Neural cell (in vitro differentiated cells): ENCODE results near the gene KLHDC8A. TPM values are rescaled to one million over a fixed set of nuclear protein-coding genes. Genes with fewer than 3 reads are reported as not detected.

Experiments
- H2AFZ ChIP-seq: fragments of 200-600, 300-800 bp; sonication (generic), shearing (Covaris generic); 2 replicates; pipeline ENCODE4 v1.6.0; 2014; ENCODE audit warnings: low read depth, mild to moderate bottlenecking, antibody characterized with exemption, low read length, moderate library complexity
- H3F3A ChIP-seq: fragments of 200-600 bp; shearing (Covaris generic); 2 replicates; pipeline ENCODE4 v1.6.1; 2016; ENCODE audit warnings: mild to moderate bottlenecking, moderate library complexity, mixed read lengths, antibody characterized with exemption, low read length; ENCODE audit not compliant: insufficient read depth, poor library complexity, severe bottlenecking
- H3K27ac ChIP-seq: fragments of 200-600, 300-800 bp; sonication (generic), shearing (Covaris generic); 2 replicates; pipeline ENCODE4 v1.5.1; 2014; ENCODE audit warnings: mild to moderate bottlenecking, low read length, moderate library complexity
- H3K27me3 ChIP-seq: fragments of 300-800, 200-600 bp; sonication (generic), shearing (Covaris generic); 2 replicates; pipeline ENCODE4 v1.6.0; 2014; ENCODE audit warnings: mild to moderate bottlenecking, low read depth, low read length, moderate library complexity; ENCODE audit not compliant: insufficient read depth
- H3K36me3 ChIP-seq: fragments of 300-800, 200-600 bp; sonication (generic), shearing (Covaris generic); 2 replicates; pipeline ENCODE4 v1.5.1; 2014; ENCODE audit warnings: mild to moderate bottlenecking, antibody characterized with exemption, low read length, moderate library complexity; ENCODE audit not compliant: insufficient read depth
- H3K4me2 ChIP-seq: fragments of 300-800, 200-600 bp; sonication (generic), shearing (Covaris generic); 2 replicates; pipeline ENCODE4 v1.6.0; 2014; ENCODE audit warnings: mild to moderate bottlenecking, low read length
- H3K4me3 ChIP-seq: fragments of 300-800, 200-600 bp; sonication (generic), shearing (Covaris generic); 2 replicates; pipeline ENCODE4 v1.5.1; 2014; ENCODE audit warnings: mild to moderate bottlenecking, low read length, moderate library complexity
- H3K79me2 ChIP-seq: fragments of 200-600 bp; shearing (Covaris generic); replicated peaks from 2 replicates; pipeline ENCODE4 v1.6.0; 2014; ENCODE audit warnings: mild to moderate bottlenecking, low read length, moderate library complexity; ENCODE audit not compliant: insufficient read depth
- H3K9ac ChIP-seq: fragments of 300-800, 200-600 bp; sonication (generic), shearing (Covaris generic); 2 replicates; pipeline ENCODE4 v1.6.1; 2016; ENCODE audit warnings: mild to moderate bottlenecking, low read length, mixed read lengths
- H3K9me2 ChIP-seq: fragments of 200-600 bp; shearing (Covaris generic); 2 replicates; pipeline ENCODE4 v1.6.1; 2016; ENCODE audit warnings: mild to moderate bottlenecking, low read length, mixed read lengths; ENCODE audit not compliant: insufficient read depth
- H3K9me3 ChIP-seq: fragments of 200-600, 300-800 bp; sonication (generic), shearing (Covaris generic); 2 replicates; pipeline ENCODE4 v1.6.1; 2016; ENCODE audit warnings: mild to moderate bottlenecking, mixed run types, low read length, moderate library complexity, mixed read lengths
- H4K20me1 ChIP-seq: fragments of 200-600 bp; shearing (Covaris generic); 2 replicates; pipeline ENCODE4 v1.6.1; 2016; ENCODE audit warnings: mild to moderate bottlenecking, mixed run types; ENCODE audit not compliant: insufficient read depth
- CTCF ChIP-seq: fragments of 450-650 bp; IDR thresholded peaks from 2 replicates; pipeline ENCODE4 v1.5.1; 2014; ENCODE audit warnings: antibody characterized with exemption, mild to moderate bottlenecking, moderate library complexity; ENCODE audit not compliant: poor library complexity, severe bottlenecking
- EP300 ChIP-seq: fragments of 450-650 bp; conservative IDR thresholded peaks from 2 replicates; pipeline ENCODE4 v1.6.1; 2014; ENCODE audit warnings: antibody characterized with exemption, mild to moderate bottlenecking, moderate library complexity; ENCODE audit not compliant: poor library complexity, severe bottlenecking
- EZH2 ChIP-seq: fragments of 200-600, 300-800 bp; shearing (Covaris generic), sonication (generic); IDR thresholded peaks from 2 replicates; pipeline ENCODE4 v1.6.1; 2014; ENCODE audit warnings: antibody characterized with exemption, low read length, borderline replicate concordance, mild to moderate bottlenecking; ENCODE audit not compliant: insufficient read depth, poor library complexity, severe bottlenecking
- MXI1 ChIP-seq: fragments of 450-650 bp; conservative IDR thresholded peaks from 2 replicates; pipeline ENCODE4 v1.6.1; 2014; ENCODE audit warnings: antibody characterized with exemption, mild to moderate bottlenecking; ENCODE audit not compliant: poor library complexity, severe bottlenecking
- POLR2AphosphoS5 ChIP-seq: IDR thresholded peaks from 2 replicates; pipeline ENCODE4 v1.6.1; 2012
- RAD21 ChIP-seq: fragments of 450-650 bp; conservative IDR thresholded peaks from 2 replicates; pipeline ENCODE4 v1.6.1; 2014; ENCODE audit warnings: antibody characterized with exemption, mild to moderate bottlenecking, moderate library complexity
- REST ChIP-seq: IDR thresholded peaks from 2 replicates; pipeline ENCODE4 v1.6.1; 2012; ENCODE audit warnings: borderline replicate concordance
- SMC3 ChIP-seq: fragments of 450-650 bp; conservative IDR thresholded peaks from 2 replicates; pipeline ENCODE4 v1.6.1; 2014; ENCODE audit warnings: antibody characterized with exemption, mild to moderate bottlenecking, moderate library complexity; ENCODE audit not compliant: poor library complexity
- TAF1 ChIP-seq: IDR thresholded peaks from 2 replicates; pipeline ENCODE4 v1.6.1; 2012; ENCODE audit warnings: low read depth
- polyA plus RNA-seq: library from polyadenylated mRNA; depleted of rRNA; stranded (reverse); fragments of >200 nt; gene quantifications from 2 replicates; pipeline ENCODE4 v1.2.3, GENCODE V29; 2014

KLHDC8A gene
- polyA plus RNA-seq, 1 donor from 2014 or later: 7.7 TPM

GRCh38 chr1:205348554-205349487 lies 7.9 kb downstream of the KLHDC8A start:
- H3K27ac ChIP-seq: no peak overlapping the region
- TF ChIP-seq EZH2 (no peak), TAF1 (no peak), EP300 (no peak), REST (no peak), POLR2AphosphoS5 (no peak), CTCF (no peak), RAD21 (no peak), SMC3 (no peak), MXI1 (no peak)
- H3K9me2 ChIP-seq: no peaks in the 10 kb centered on the region

GRCh38 chr1:205346956-205347574 lies 9.7 kb downstream of the KLHDC8A start:
- H3K9ac ChIP-seq: peak overlapping the region; percentile 38
- no peaks in the 10 kb centered on the region for H3K9me3 ChIP-seq
- no peak overlapping the region for H2AFZ ChIP-seq
- H3K79me2 ChIP-seq: no peaks in the 10 kb centered on the region
- no peaks in the 10 kb centered on the region for H3K36me3 ChIP-seq
- TF ChIP-seq EP300: peak; percentile 63
- no peak for TF ChIP-seq TAF1
- no peak for TF ChIP-seq CTCF
- TF ChIP-seq REST: peak; percentile 86
- TF ChIP-seq SMC3: peak; percentile 35
- peak; percentile 75 for TF ChIP-seq POLR2AphosphoS5
- no peak for TF ChIP-seq RAD21
- no peak for TF ChIP-seq EZH2
- TF ChIP-seq MXI1: no peak
- H3K4me2 ChIP-seq: peak overlapping the region; percentile 46
- peaks cover 9% of the 10 kb centered on the region for H3F3A ChIP-seq
- peak overlapping the region; percentile 36 for H3K4me3 ChIP-seq
- H3K27ac ChIP-seq: peak overlapping the region; percentile 79
- H4K20me1 ChIP-seq: no peaks in the 10 kb centered on the region
- no peaks in the 10 kb centered on the region for H3K27me3 ChIP-seq
- H3K9me2 ChIP-seq: no peaks in the 10 kb centered on the region

More at GRCh38 chr1:205348554-205349487, 7.9 kb downstream of the KLHDC8A start:
- Histone ChIP-seq H3K36me3 (no peaks in the 10 kb centered on the region), H3K9me3 (no peaks in the 10 kb centered on the region), H3K4me3 (no peak overlapping the region), H3K27me3 (no peaks in the 10 kb centered on the region), H3K79me2 (no peaks in the 10 kb centered on the region), H4K20me1 (no peaks in the 10 kb centered on the region), H2AFZ (no peak overlapping the region), H3F3A (peaks cover 9% of the 10 kb centered on the region), H3K4me2 (no peak overlapping the region), H3K9ac (no peak overlapping the region)
